Measurements from ENCODE around the gene APOBEC3A. TPM values are rescaled to one million over a fixed set of nuclear protein-coding genes. Genes with fewer than 3 reads are reported as not detected.

Gene APOBEC3A
- total and polyA plus RNA-seq, 10 of the 15 experiments (the other 5 are each of a cell fraction or from before 2014, with no cell fraction given), result 0.20 TPM; not detected in 9

GRCh38 chr22:38981005-38981991 lies 23.9 kb downstream of the APOBEC3A start (continued):
- TF ChIP-seq FOS (IDR thresholded peaks at IDR 0.05; ENCODE audit: borderline replicate concordance, extremely low read depth, insufficient read length) (no peak), FOXM1 (IDR thresholded peaks at IDR 0.05; ENCODE audit: low read depth, low read length) (no peak), HDAC6 (IDR thresholded peaks at IDR 0.05; ENCODE audit: unreplicated experiment) (no peak), FOXK2 (IDR thresholded peaks at IDR 0.05) (no peak), ZNF622 (IDR thresholded peaks at IDR 0.05) (no peak), CBX3 (IDR thresholded peaks at IDR 0.05; ENCODE audit: borderline replicate concordance, low read depth) (no peak), CEBPZ (IDR thresholded peaks at IDR 0.05; ENCODE audit: low read depth, low read length) (no peak), SMARCA5 (IDR thresholded peaks at IDR 0.05) (no peak), TBL1XR1 (IDR thresholded peaks at IDR 0.05; ENCODE audit: low read depth, low read length) (no peak), EGR1 (IDR thresholded peaks at IDR 0.05; ENCODE audit: borderline replicate concordance in 1 of 2, low read depth in 2 of 2, low read length in 2 of 2) (peak in 1 of 2 experiments; percentile 99; a peak in 2 of 3 replicates), MYC (IDR thresholded peaks at IDR 0.05; ENCODE audit: insufficient read depth, insufficient read length, insufficient replicate concordance, low read length, severe bottlenecking) (no peak), EED (IDR thresholded peaks at IDR 0.05; ENCODE audit: low read depth) (peak; percentile 61; the same call in 1 of the 2 replicates), ZNF384 (IDR thresholded peaks at IDR 0.05; ENCODE audit: borderline replicate concordance, low read depth, low read length) (0 out of 2 replicates have a peak, but pooled peaks have one; percentile 30), JUND (IDR thresholded peaks at IDR 0.05; ENCODE audit: low read depth, low read length) (no peak)
- TF ChIP-seq, protein P1, sequence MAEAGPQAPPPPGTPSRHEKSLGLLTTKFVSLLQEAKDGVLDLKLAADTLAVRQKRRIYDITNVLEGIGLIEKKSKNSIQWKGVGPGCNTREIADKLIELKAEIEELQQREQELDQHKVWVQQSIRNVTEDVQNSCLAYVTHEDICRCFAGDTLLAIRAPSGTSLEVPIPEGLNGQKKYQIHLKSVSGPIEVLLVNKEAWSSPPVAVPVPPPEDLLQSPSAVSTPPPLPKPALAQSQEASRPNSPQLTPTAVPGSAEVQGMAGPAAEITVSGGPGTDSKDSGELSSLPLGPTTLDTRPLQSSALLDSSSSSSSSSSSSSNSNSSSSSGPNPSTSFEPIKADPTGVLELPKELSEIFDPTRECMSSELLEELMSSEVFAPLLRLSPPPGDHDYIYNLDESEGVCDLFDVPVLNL (IDR thresholded peaks at IDR 0.05; ENCODE audit: low read depth, low read length), result no peak
